Fibroblast of peridontal ligament (primary cell): ENCODE measurements around the gene LRRK1.

Experiments used
- DNase-seq: peaks from one replicate; pipeline ENCODE4 v3.0.0-alpha.2; 2010; ENCODE audit errors: extremely low read depth

Gene LRRK1

DNA sequence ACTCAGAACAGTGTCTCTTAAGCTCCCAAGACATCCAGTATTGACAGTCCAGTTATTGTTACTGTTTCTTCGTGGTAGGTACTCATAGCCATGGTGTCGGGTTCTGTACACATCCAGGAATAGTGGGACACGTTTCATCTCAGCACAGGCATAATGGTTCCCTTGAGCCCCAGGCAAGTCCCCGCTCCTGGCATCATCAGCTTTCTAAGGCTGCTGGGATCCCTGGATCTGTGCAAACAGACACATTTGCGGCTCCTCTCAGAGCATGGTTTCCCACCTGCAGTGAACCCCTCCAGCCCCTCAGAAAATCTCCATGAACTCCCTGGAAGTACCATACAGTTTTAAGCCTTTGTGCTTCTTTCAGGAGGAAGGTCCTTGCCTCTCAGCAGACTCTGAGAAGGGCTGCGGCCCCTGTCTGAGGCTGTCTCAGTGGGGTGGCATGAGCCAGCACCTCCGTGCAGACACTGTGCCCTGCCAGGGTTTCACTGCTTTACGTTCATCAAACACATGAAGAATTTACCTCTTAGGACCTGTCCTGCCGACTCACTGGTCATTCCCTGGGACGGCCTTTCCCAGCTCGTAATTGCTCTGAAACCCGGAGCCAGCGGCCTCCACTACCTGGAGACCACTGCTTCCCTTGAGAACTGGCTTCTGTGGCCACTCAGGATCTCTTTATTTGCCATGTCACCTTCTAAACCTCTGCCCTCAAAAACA, 124.9 kb downstream of the LRRK1 start:
- DNase-seq = no peak

DNA sequence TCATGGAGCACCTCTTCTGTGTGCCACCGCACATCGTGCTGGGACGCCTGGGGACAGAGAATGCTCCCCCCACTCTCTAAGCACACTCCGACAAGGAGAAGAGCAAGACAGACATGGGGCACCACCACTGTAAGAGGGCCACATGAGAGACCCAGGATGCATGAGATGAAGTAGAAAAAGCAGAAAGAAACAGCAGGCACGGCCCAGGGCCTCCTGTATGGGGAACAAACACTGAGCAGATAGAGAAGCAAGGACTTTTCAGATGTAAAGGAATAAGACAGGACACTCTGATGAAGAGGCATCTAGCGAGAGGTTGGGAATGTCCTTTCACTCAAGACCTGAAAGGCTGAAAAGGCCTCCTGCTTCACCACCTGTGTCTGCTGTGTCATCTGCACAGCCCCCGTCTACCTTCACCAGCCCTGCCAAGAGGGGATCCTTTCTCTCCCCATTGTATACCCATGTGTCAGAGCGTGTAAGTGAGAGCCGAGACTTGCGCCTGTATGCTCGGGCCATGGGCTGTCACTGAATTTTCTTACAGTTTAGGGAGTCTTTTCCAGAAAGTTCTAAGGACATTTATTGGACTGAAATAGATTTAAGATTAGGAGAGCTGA, 125.6 kb downstream of the LRRK1 start:
- DNase-seq = no peak

DNA sequence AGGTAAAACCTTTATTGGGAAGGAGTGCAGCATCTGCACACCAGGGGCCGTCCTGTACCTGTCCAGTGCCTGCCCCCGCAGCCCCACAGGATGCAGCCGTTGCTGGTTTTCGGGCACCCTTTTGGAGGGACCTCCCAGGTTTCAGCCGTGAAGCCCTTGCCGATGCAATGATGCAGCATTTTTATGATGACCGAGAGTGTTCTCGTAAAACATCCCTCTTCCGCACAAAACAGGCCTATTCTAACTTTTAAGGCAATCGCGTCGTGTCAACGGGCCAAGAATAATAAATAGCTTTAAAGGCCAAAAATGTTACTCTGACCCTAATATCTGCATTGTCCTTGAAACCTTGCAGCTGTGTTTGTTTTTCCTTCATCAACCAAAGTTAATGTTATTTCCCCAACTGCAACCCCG, 126.1 kb downstream of the LRRK1 start:
- DNase-seq = no peak

DNA sequence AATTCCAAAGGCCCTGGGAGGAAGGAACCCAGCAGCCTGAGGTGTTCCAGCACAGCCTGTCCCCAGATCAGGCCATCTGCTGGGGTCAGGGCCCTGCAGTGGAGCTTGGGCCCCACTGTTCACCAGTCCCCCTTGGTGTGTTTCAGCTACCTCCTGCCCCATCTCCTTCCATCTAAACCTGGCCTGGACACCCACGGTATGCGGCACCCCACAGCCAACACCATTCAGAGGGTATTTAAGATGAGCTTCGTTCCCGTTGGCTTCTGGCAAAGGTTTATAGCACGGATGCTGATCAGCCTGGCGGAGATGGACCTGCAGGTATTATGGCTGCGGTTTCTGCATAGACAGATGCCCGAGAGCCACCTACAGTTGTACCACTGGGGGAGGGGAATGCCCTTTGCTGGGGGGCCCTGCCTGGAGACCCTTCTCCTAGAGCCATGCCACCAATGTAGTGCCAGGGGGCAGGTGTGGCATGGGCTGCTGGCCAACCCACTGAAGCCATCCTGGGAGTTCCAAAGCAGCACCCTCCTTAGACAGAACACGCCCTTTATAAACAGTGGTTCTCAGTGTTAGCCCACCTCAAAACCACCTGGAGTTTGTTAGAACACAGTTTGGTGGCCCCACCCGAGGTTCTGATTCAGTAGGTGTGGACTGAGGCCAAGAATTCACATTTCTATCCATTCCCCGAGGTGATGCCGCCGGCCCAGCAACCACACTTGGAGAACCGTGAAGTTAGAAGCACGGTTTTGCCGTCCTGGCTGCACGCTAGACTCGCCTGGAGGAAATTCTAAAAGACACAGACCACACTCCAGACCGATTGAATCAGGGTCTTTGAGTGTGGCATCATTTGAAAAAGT, 126.9 kb downstream of the LRRK1 start:
- no peak for DNase-seq

DNA sequence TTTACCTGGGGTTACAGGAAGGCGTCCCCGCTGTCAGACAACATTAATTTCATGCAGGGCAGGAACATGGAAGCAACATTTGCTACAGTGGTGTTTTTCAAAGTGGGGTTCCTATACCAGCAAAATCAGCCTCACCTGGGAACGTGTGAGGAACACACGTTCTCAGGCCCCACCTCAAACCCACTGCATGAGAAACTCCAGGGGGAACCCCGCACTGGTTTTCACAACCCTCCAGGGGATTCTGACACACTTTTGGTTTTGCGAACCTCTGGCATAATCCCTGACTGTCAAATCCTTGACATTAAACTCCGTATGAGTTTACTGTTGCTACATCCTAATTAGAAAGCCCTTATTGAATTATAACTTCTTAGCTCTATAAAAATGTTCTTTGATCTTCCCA, 127.7 kb downstream of the LRRK1 start:
- DNase-seq = no peak

DNA sequence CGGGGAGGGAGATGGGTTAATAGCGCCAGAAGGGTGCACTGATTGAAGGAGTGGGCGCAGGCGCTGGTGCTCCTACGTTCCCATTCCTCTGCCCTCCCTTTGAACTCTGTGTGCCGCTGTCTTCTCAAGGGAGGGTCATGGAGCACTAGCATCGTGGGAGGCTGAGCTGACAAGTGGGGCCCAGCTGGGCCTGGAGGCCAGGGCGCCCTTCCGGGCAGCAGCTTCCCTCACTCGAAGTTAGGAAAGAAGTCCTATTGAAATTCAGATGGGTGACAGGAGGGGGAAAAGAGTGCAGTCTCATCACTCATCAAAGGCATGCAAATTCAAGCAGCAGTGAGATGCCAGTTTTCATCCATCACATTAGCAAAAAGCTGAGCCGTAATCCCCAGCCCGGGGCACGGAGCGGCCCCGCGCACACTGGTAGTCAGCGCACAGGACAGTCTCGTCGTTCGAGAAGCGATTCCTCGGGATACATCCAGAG, 128.2 kb downstream of the LRRK1 start:
- no peak for DNase-seq

DNA sequence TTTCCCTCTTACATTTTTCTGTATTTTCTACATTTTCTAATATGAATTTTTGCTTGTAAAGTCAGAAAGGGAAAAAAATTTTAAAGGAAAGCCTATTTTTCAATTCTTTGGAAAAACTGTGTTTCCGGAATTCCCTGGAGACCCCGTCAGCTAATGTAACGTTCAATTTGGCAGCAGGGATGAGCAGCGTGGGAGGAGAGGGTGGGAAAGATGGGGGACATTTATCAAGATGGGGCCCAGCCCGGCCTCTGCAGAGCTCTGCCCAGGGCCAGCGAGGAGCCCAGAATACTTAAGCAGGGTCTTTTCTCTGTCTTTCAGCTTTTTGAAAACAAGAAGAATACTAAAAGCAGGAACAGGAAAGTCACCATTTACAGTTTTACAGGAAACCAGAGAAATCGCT, 129.0 kb downstream of the LRRK1 start:
- DNase-seq = no peak

DNA sequence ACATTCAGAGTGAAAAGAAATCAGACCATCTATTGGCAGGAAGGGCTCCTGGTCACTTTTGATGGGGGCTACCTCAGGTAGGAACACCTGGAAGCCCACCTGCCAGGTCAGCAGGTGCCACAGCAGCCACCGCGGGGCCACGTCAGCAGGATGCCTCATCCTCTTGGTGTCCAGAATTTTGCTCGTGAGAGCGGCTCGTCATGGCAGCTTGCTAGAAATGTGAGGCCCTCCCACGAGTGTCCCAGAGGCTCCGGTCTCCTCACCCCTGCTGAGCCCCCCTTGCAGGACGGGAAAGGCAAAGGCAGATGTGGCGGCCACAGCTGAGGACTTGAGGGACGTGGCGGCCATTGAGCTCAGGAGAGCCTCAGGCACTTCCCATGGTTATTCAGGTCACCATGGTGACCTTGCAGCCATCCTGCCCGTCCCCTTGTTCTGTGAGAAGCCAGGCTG, 129.4 kb downstream of the LRRK1 start:
- no peak for DNase-seq

DNA sequence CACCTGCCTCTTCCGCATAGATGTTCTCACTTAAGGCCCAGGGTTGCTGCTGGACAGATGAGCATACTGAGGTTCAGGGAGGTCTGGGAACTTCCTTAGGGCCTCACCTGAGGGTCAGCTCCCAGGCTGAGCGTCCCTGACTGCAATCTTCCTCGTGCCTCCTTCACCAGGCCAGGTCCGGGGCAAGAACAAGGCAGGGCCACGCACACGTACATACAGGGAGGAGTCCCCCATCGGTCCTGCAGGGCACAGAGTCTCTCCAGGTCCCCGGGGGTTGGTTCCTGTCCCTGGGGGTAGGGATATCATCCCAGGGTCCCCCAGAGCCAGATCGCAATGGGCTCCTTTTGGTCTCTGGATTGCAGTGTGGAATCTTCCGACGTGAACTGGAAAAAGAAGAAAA, 130.1 kb downstream of the LRRK1 start:
- no peak for DNase-seq

DNA sequence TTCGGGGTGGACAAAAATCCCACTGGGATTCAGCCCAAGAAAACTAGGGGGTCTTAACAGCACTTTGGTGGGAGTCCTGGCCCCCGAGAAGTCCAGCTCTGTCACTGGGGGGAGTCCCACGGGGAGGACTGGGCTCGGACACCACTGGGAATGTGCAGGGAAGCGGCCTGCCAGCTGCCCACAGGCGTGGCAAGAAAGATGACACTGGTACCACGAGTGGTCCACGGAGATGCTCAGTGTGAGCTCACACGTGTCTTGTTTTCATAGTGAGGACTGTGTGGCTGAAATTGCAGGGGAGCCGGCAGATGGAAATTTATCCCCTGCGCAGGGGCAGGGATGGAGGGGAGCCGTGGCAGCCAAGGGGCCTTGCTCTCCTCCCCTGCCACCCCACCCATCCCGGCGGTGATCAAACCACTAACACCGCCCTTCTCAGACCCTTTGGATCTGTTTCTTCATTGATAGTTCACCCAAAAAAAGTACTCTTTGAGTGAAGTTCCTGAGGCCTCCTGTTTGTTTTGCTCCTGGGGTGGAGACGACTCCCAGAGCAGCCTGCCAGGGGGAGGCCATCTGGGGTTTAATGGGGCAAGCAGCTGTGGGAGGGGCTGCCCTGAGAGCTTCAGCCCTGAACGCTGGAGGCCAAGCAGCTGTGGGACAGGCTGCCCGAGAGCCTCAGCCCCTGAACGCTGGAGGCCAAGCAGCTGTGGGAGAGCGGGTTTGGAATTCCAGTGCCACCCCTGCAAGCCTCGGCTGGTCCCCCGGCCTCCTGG, 130.9 kb downstream of the LRRK1 start:
- DNase-seq = no peak

DNA sequence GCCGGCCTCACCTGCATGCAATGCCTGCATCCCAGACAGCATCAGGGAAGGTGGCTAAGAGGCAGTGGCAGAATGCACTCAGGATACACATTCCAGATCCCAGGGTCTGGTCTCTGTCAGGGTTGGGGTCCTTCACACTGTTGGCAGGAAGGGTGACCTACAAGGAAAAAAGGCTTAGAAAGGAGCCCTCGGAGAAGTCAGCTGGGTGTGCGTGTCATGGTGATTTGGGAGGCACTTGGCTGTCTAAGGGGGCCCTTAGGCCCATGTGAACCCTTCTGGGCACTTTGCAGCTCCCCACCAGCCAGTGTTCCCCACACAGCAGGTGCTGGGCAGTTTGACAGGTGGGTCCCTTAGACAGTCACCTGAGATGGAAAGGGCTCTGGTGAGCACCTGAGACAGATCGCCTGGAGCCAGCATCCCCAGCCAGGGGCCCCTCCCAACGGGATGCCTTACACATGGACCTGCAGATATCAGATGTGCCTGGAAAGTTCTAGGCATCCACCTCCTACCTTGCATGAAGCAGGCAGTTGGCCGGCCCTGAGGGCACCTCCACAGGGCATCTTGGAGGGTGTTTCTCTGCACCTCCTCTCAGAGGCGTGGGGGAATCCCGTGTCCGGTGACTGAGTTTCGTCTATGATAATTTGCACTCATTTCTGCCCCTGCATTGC, 131.6 kb downstream of the LRRK1 start:
- DNase-seq = no peak

DNA sequence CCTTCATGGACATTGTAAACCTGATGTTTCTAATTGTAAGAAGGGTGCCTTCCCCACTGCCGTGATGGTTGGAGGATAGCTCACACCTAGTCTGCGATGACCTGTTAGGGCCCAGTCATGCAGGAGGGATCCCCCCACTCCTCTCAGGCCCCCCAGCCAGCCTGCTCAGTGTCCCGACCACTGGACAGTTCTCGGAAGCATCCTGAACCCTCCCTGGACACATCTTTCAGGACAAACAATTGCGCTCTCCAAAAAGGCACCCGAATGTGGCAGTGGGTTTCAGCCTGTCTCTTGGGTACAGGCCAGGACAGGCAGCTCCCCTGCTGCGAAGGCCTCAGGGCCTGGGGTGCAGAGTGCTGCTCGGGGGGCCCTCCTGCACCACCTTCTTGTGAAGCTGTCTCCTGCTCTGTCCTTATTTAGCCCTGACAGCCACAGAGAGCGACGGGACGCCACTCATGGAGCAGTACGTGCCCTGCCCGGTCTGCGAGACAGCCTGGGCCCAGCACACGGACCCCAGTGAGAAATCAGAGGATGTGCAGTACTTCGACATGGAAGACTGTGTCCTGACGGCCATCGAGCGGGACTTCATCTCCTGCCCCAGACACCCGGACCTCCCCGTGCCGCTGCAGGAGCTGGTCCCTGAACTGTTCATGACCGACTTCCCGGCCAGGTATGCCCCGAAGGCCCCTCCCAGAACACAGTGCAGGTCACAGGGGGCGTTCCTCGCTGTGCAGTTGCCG, 132.3 kb downstream of the LRRK1 start:
- no peak for DNase-seq

DNA sequence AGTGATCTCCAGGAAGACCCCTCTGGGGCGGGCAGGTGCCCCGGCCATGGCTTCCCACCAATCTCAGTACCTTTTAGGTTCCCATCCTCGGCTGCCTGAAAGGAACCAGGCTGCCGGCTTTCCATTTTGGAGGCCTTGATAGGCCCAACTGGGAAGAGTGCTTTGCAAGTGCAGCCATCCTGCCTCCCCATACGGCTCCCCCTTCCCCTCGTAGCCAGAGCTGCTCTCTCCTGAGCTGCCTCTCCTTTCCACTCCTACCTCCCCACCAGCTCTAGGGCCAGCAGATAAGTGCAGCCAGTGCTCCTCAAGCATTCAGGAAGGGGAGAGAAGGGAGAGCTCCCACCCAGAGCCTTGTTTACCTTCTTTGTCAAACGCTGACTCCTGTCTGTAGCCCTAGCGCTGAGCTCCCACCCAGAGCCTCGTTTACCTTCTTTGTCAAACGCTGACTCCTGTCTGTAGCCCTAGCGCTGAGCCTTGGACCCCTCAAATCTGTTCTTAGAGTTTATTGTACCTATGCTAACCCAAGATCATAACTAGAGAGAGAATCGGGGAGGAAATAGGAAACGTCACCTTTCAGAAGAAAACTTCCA, 133.0 kb downstream of the LRRK1 start:
- DNase-seq = no peak

DNA sequence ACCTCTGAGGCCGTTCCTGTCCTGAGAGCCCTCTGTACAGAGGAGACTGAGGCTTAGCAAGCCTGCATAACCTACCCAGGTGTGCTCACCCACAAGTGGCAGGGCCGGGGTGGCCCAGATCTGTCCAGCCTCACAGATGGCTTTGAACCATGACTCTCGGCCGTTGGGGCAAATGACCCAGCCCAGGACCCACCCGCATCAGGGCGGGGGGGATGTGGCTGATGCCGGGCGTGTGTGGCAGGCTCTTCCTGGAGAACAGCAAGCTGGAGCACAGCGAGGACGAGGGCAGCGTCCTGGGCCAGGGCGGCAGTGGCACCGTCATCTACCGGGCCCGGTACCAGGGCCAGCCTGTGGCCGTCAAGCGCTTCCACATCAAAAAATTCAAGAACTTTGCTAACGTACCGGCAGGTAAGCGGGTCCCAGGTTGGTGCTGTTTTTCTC, 133.5 kb downstream of the LRRK1 start:
- DNase-seq = no peak

DNA sequence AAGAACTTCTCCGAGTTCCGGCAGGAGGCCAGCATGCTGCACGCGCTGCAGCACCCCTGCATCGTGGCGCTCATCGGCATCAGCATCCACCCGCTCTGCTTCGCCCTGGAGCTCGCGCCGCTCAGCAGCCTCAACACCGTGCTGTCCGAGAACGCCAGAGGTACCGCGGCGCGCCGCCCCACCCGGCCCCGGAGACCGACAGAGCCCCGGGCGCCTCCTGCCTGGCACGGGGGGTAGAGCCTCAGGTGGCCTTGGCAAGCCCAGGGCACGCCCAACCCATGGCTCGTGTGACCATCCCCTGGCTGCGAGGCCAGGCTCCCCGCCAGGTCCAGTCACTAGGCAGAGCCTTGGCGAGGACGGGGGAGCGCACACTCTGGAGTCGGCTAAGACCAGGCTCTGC, 134.1 kb downstream of the LRRK1 start:
- DNase-seq = no peak

DNA sequence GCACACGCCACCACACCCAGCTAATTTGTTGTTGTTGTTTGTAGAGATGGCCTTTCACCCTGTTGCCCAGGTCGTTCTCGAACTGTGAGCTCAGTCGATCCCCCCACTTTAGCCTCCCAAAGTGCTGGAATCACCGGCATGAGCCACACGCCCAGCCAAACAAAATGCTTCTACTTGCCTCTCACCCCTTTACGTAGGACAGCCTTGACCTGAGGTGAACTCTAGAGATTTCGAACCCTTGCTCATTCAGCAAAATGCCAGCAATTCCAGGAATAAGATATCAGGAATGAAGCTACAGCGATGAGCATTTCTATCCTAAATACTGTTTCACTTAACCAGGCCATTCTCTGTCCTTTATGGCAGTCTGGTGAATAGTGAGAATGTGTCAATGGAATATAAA, 135.0 kb downstream of the LRRK1 start:
- no peak for DNase-seq

DNA sequence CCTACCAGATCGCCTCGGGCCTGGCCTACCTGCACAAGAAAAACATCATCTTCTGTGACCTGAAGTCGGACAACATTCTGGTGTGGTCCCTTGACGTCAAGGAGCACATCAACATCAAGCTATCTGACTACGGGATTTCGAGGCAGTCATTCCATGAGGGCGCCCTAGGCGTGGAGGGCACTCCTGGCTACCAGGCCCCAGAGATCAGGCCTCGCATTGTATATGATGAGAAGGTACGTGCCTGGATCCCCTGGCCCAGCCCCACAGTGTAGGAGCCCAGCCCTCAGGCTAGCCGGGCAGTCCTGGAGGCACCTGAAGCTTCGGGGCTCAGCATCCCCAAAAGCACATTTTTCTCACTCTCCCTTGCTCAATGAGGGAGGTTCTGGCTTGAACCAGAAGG, 135.8 kb downstream of the LRRK1 start:
- DNase-seq = no peak

DNA sequence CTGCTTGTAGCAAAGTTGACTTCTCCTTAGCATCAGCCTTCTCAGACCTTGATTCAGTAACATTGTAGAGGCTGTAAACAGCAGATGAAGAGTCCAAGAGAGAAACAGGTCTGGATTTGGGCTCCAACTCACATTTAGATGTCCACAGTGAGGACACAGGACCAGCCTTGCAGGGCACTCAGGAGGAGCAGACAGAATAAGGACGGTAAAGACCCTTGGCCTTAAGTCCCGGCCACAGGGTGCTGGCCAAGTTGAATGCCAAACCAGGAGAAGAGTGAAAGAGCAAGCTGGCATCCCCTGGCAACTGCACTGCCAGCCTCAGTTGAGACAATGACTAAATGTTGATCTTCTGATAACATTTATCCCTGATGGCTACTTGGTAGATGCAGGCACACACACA, 136.3 kb downstream of the LRRK1 start:
- no peak for DNase-seq

DNA sequence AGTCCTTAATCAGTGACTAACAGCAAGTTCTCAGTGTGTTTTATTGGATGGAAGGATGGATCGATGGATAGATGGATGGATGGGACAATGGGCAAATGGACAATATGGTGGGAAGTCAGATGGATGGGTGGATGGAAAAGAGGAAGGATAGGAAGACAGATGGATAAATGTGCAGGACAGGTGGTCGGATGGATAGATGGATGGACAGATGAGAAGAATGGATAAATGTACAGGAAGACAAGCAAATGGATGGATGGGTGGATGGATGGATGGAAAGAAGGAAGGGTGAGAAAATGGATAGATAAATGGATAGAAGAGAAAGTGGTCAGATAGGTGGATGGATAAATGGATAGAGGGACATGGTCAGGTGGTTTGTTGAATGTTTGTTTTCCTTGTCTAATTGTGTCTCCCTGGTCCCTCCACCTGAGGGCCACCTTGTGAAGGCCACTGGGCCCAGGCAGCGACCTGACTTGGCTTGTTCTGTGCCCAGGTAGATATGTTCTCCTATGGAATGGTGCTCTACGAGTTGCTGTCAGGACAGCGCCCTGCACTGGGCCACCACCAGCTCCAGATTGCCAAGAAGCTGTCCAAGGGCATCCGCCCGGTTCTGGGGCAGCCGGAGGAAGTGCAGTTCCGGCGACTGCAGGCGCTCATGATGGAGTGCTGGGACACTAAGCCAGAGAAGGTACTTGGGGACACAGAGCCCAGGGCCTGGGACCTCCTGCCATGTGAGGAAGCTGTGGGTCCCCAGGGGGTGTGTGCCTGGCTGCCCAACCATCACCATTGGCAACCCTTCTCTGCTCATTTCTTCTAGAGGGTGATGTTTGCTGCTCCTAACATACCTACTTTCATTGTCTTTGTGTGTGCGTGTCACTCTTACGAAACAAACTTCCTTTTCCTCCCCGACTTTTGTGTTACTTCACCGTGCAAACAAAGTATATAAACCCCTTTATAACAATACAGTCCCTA, 137.5 kb downstream of the LRRK1 start:
- DNase-seq = no peak
